Adrenal gland (tissue), 5 donors: ENCODE measurements around the gene DHRS4L2.
"Not testable (repeated sequence)": the region's sequence is repeated elsewhere in the genome, so short reads cannot be mapped to it uniquely, and the experiment has no call there.

Experiments
- CTCF ChIP-seq, 6 experiments: fragments of 450-650 bp in 4 of 6; fragments of 200-600 bp in 2 of 6; sonication (generic) in 1 of 6; IDR thresholded peaks; 1 replicate in 5 of 6; 2 replicates in 1 of 6; pipeline versions ENCODE4 v1.5.1 to v1.8.0; 2016 to 2021; ENCODE audit warnings: antibody characterized with exemption in 6 of 6, mild to moderate bottlenecking in 2 of 6, moderate library complexity in 1 of 6
- POLR2A ChIP-seq, 2 donors: fragments of 450-650 bp; IDR thresholded peaks; one replicate each; pipeline ENCODE4 v1.6.1; 2017; ENCODE audit warnings: antibody characterized with exemption in 2 of 2, mild to moderate bottlenecking in 2 of 2, moderate library complexity in 1 of 2
- donor health status: DM: no; HTN: no; CAD: no.

DNA sequence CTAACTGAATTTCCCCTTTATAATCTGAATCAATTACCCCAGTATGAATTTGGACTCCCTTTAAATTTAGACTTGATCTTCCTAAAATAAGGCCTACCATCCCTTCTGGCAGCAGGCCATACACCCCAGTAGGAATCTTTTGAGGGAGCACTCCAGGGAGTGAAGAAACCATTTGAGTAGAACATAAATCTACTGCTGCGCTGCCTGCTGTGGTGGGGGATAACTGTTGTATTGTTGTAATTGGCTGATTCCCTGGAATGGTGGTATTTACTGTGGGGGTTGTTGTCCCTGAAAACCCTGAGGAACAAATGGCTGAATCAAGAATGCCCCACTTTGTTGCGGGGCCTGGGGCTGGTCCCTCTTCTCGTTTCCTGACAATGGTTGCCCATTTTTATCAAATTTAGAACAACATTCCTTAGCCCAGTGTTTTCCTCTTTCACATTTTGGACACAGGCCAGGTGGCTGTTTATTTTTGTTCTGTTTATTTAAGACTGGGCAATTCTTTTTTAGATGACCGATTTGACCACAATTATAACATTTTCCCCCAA is 24.1 kb downstream of the DHRS4L2 start:
- not testable (repeated sequence) for TF ChIP-seq CTCF, POLR2A (IDR thresholded peaks at IDR 0.05)
